Measurements from ENCODE around the gene XPC.

The XPC gene

DNA sequence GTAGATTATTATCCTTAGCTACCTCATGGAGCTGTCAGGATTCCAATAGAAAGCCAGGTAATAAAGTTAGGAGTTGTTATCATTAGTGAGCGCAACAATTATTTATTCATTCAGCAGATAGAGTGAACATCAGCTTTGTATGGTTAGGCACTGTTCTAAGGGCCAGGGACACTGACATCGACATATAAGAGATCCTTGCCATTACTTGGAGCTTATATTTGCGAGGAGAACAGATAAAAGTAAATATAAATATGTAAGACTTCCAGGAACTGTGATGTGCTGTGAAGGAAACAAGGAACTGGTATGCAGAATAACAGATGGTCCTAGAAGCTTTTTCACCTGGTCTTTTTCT, 689 bp upstream of the XPC start:
- in situ Hi-C loops (cut with HindIII; ENCODE audit: low pct_ligation_motif_present, low pct_unique_long_range_greater_than_20kb, low sequenced_read_pairs): no loop called here
- no peak for DNase-seq

DNA sequence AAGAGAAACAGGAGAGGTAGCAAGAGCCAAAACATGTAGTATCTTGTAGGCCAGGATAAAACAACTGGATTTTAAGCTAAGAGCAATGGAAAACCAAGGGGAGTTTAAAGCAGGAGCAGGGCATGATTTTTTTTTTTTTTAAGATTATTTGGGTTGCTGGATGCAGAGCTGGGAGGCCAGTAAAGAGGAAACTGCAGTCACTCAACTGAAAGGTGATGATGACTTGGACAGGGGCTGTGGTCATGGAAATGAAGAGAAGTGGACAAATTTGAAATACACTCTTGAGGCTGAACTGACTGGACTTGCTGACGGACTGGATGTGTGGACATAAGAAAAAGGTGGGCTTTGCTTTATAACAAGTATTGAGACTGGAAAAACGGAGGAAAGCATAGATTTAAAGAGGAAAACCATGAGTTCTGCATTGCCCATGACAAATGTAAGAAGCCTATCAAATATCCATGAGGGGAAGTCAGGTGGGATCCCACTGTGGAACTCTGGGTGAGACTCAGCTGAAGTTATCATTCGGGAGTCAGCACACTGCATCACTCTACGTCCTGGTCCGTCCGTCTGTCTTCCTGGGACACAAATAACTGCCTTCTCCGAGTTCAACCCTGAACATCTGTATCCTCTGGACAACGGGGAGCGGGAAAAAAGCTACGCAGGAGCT, 688 bp downstream of the XPC start:
- in situ Hi-C loops (cut with HindIII; ENCODE audit: low pct_ligation_motif_present, low pct_unique_long_range_greater_than_20kb, low sequenced_read_pairs): no loop called here

DNA sequence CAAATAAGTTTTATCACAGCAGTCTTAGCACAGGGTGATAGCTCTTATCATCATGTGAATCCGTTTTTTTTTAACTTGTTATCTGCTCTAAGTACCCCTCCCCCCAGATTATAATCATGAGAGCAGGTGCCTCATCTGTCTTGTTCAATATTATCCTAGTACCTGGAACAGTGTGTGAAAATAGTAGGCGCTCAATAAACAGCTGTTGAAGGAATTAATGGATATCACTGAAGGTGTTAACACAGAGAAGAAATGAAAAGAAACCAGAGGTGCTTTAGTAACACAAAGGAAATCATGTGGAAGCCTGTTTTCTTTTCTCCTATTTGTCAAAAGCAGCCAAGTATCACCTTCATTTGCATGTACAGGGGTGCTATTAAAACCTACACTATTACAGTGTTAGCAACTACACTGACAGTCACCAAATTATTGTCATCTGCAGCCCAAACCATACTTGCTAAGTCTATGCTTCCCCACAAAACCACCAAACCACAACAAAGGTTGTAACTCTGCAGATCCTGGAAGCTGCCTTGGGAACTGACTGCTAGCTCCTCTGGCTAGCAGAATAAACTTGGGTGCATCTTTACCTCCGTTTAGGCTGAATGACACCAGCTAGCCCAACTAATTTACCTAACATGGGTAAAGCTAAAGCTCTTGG, 2.9 kb downstream of the XPC start:
- DNase-seq: no peak
- in situ Hi-C loops (cut with HindIII; ENCODE audit: low pct_ligation_motif_present, low pct_unique_long_range_greater_than_20kb, low sequenced_read_pairs): no loop called here

More for the DNA sequence above, 688 bp downstream of the XPC start:
- DNase-seq: no peak

DNA sequence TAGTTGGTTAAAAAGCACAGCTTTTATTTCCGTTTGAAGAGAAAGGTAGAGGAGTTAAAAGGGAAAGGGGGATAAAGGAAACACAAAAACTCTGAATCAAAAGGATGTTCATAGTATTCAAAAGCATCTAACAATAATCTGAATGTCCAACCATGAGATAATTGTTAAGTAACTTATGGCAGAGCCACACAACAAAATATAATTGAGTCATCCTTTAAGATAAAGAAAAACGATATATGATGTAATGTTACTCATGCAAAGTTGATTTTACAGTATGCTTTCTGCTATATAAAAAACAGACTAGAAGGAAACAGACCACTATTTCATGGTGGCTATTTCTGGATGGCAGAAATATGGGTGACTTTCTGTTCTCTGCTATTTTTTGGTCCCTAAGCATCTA, 3.9 kb downstream of the XPC start:
- DNase-seq: no peak
- in situ Hi-C loops (cut with HindIII; ENCODE audit: low pct_ligation_motif_present, low pct_unique_long_range_greater_than_20kb, low sequenced_read_pairs): no loop called here

DNA sequence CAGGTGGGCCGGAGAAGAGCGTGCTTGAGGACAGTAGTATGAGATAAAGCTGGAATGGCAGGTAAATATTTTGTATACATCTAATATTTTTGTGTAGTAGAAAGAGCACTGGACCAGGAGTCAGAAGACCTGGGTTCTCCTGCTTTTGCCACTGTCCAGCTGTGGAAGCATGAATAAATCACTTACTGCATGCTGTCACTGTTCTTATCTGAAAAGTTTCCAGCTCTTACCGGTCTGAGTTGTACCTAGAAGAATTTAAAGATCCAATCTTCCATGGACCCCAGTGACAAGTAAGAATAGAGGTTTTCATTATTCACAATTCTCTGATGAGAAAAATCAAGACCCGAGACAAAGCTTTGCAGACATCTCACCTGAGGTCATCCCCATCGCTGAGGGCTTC, 5.9 kb downstream of the XPC start:
- no peak for DNase-seq
- in situ Hi-C loops (cut with HindIII; ENCODE audit: low pct_ligation_motif_present, low pct_unique_long_range_greater_than_20kb, low sequenced_read_pairs): no loop called here

DNA sequence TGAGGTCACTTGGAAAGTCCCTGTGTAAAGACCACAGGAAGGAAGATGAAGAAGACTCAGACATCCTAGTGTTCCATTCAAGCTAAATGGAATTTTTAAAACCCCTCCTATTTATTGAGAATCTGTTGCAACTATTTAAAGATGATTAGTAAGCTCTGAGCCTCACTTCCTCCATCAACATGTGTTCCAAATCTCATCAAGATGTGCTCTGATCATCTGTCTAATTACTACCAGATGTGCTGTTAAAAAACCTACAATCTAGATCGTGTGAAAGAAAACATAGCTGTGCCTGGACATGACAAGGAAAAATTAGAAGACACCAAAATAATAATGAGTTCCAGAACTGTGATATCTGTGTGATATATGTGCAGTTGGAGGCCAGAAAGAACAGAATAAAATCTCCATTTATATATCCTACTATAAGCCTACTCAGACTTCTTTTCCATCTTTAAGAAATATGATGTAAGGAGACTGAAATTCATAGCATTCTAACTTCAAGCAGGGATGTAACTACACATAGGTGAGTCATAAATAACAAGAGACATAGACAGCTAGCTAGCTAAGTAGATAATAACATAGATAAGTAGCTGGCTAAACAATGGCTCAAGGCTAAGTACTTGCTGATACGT, 7.8 kb downstream of the XPC start:
- no peak for DNase-seq

DNA sequence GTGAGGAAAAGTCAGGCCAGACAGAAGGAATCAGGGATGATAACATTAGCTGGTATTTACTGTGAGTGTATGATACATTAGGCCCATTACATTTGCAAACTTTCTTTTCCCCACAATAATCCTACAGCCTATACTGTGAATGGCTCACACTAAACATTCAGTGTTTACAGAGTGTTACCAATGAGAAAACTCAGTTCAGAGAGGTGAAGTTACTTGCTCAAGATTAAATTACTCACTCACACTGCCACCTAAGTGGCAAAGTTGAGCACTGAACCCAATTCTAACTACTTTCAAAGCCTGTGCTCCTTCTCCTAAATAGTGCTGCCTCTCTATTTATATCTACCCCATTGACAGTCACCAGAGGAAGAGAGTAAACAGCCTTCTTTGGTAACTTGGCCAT, 8.5 kb downstream of the XPC start:
- DNase-seq: no peak
- in situ Hi-C loops (cut with HindIII; ENCODE audit: low pct_ligation_motif_present, low pct_unique_long_range_greater_than_20kb, low sequenced_read_pairs): no loop called here

More for the DNA sequence above, 7.8 kb downstream of the XPC start:
- in situ Hi-C loops (cut with HindIII; ENCODE audit: low pct_ligation_motif_present, low pct_unique_long_range_greater_than_20kb, low sequenced_read_pairs): no loop called here

DNA sequence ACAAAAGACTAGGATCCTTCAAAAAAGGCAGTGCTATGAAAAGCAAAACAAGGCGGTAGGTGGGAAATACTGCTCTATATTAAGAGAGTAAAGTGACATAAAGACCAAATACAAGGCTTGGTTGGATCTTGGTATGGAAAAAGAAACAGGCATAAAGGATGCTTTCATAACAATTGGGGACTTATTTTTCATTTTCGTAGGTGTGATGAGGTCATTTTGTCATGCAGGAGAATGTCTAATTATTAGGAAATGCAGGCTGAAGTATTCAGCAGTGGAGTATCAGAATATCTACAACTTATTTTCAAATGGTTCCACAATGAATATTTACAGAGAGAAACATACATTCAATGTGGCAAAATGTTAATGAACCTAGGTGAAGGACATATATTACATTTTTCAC, 9.0 kb downstream of the XPC start:
- no peak for DNase-seq
- in situ Hi-C loops (cut with HindIII; ENCODE audit: low pct_ligation_motif_present, low pct_unique_long_range_greater_than_20kb, low sequenced_read_pairs): no loop called here

DNA sequence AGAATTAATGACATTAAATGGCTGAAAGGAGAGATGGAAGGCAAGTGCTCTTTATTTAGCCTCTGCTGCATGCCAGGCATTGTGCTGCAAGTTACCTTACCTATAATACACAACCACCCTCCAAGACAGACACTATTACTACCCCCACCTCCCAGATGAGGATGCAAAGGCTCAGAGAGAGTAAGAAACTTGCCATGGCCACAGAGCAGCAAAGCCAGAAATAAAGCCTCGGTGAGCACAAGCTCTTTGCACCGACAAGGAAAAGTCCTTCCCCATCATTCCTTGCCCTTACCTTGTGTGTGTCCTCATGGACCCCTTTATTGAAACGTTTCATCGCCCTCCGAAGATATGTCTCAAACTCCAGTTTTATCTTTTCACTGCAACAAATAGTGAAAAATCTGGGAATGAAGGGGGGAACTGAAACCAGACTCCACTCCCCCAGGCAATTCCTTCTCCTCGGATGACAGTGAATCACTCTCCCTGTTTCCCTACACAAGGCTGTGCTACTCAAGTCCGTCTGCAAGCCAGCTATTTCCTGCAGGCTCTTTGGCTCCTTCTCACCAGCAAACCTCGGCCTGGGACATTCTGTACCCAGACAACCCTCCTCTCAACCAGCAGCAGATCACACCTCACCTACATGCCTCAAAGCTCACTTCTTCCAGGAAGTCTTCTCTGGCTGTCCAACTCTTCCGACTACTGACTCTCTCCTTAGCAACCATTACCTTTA, 11.4 kb downstream of the XPC start:
- no peak for DNase-seq
- in situ Hi-C loops (cut with HindIII; ENCODE audit: low pct_ligation_motif_present, low pct_unique_long_range_greater_than_20kb, low sequenced_read_pairs): no loop called here

DNA sequence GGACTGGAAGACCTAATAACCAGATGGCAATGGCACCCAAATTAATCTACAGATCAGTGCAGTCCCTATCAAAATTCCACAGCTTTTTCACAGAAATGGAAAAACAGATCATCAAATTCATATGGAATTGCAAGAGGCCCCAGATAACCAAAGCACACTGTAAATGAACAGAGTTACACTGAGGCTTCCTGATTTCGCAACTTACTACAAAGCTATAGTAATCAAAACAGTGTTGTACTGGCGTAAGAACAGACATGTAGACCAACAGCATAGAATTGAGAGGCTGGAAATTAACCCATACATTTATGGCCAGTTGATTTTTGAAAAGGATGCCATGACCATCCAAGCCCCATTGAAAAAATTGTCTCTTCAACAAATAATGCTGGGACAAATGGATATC, 16.2 kb downstream of the XPC start:
- in situ Hi-C loops (cut with HindIII; ENCODE audit: low pct_ligation_motif_present, low pct_unique_long_range_greater_than_20kb, low sequenced_read_pairs): no loop called here
- DNase-seq: no peak

DNA sequence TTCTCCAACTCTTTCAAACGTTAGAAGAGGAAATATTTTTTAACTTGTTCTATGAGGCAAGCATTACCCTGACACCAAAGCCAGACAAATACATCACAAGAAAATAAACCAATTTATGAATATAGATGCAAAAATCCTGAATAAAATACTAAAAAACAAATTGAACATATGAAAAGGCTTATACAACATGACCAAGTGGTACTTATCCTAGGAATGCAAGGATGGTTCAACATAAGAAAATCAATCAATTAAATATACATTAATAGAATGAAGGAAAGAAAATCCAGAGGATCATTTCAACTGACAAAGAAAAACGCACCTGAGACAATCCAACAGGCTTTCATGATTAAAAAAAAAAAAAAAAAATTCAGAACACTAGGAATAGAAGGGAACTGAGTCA, 17.1 kb downstream of the XPC start:
- DNase-seq: no peak
- in situ Hi-C loops (cut with HindIII; ENCODE audit: low pct_ligation_motif_present, low pct_unique_long_range_greater_than_20kb, low sequenced_read_pairs): no loop called here

DNA sequence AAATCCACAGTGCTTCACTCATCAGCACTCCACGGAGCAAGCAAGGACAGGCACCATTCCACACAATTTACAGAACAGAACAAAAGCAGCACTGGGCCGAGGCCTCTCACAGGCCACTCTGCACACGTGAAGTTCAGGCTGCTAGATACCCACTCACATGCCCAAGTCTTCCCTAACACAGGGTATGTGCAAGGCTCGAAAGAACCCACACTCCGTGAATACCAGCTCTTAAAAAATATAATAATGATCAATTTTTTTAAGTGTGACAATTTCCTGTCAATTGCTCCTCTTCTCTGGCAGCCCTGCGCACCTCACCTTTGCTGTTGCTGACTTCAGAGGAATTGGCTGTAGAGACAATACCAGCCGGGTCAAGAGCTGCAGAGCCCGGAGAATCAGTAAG, 19.0 kb downstream of the XPC start:
- in situ Hi-C loops (cut with HindIII; ENCODE audit: low pct_ligation_motif_present, low pct_unique_long_range_greater_than_20kb, low sequenced_read_pairs): no loop called here

DNA sequence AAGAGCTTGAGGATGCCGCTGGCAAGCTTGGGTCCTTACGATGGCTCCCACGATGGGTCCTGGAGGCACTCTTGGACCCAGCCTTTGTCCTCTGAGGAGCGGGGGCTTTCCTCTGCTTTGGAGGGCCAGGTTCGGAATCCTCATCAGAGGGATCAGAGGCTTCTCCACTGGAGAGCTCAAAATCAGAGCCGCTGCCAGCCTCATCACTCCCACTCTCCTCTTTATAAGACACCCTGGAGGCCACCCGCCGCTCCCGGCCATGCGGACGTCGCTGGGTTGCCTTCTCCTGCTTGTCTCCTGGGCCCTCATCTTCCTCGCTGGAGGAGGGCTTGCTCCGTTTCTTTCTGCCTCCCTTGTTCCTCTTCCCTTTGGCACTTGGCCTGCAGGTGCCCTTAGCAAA, 20.0 kb downstream of the XPC start:
- DNase-seq: no peak
- in situ Hi-C loops (cut with HindIII; ENCODE audit: low pct_ligation_motif_present, low pct_unique_long_range_greater_than_20kb, low sequenced_read_pairs): no loop called here

More for the DNA sequence above, 19.0 kb downstream of the XPC start:
- no peak for DNase-seq

DNA sequence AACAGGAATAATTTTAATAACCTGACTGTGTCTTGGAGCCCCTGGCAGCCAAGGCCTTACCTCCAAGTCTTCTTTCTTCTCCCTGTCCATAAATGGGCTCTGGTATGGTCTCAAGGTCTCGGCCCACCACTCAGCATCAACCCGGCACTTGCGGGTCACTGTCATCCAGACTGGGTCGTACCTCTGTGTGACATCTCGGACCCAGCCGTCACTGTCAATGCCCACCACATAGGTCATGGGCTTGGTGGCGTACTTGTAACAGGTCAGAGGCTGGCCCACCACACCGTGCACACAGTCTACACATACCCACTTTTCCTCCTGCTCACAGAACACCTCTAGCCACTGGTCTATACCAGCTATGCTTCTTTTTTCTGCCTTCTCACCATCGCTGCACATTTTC, 20.4 kb downstream of the XPC start:
- in situ Hi-C loops (cut with HindIII; ENCODE audit: low pct_ligation_motif_present, low pct_unique_long_range_greater_than_20kb, low sequenced_read_pairs): no loop called here

DNA sequence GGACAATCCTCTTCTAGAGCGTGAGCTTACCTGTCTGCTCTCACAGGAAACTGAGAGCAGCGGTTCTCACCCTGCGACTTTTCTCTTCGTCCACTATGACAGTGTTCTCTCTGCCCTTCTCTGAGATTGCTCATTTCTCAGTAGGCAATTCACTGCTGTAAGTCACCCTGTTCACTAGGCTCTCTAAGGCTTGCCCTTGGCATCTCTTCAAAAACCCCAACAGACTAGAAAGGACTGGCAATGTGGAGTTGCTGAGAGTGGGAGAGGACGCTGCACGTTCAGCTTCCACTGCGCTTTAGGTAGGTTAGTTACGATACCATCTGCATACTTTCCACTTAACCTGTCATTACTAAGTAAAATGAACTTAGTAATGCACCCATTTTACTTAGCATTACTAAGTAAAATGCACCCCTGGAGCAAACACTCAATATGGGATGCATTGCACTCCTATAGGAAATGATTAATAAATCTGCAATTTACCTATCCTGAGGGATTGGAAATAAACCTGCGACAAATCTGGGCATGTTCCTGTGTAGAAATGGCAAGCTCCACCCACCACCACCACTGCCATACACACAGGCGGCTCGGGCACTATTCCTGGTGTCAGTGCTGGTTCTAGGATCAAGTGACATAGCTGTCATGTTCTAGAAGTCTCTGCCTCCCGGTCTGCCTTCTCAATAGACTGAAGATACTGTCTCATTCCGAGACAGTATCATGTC, 21.4 kb downstream of the XPC start:
- DNase-seq: no peak
- in situ Hi-C loops (cut with HindIII; ENCODE audit: low pct_ligation_motif_present, low pct_unique_long_range_greater_than_20kb, low sequenced_read_pairs): no loop called here

More for the DNA sequence above, 20.4 kb downstream of the XPC start:
- no peak for DNase-seq

DNA sequence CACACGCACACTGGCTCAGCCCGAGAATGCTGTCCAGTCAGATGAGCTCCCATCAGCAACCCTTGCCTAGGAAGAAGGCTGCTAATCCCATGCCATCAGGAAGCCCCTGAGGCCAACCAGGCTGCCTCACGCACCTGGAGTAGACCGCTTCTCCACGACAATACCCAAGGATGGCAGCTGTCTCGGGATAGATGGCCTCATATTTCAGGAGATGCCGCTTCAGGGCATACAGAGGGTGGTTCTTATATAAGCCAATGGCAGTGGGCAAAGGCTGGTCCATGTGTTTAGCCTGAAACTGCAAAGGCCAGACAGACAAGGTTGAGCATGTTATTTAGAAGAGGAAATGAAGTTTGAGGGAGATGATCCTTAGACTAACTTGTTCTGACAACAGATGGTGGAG, 22.2 kb downstream of the XPC start:
- in situ Hi-C loops (cut with HindIII; ENCODE audit: low pct_ligation_motif_present, low pct_unique_long_range_greater_than_20kb, low sequenced_read_pairs): no loop called here

DNA sequence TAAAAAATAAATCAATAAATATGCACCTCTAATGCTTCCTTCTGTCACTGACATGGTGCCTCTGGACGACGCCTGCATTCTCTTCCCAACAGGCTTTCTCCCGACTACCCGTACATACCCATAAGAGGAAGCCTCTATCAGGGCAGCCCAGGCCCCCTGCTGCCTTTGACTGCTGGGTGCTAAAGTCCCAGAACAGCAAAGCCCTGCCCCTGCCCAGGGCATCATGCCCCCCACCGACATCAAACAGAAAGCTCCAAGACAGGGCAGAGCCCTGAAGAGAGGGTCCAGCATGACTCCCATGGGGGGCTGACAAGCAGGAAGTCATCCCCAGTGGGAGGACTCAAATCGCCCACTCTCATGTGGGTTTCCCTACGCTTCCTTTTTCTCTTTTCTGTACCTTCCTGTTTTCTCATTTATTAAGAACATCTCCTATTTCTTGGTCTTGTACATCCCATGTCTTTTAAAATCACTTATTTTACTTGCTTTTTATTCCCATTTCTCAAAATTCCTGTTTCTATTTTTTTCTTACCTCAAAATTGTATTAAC, 23.4 kb downstream of the XPC start:
- in situ Hi-C loops (cut with HindIII; ENCODE audit: low pct_ligation_motif_present, low pct_unique_long_range_greater_than_20kb, low sequenced_read_pairs): no loop called here
- DNase-seq: no peak

More for the DNA sequence above, 22.2 kb downstream of the XPC start:
- no peak for DNase-seq

DNA sequence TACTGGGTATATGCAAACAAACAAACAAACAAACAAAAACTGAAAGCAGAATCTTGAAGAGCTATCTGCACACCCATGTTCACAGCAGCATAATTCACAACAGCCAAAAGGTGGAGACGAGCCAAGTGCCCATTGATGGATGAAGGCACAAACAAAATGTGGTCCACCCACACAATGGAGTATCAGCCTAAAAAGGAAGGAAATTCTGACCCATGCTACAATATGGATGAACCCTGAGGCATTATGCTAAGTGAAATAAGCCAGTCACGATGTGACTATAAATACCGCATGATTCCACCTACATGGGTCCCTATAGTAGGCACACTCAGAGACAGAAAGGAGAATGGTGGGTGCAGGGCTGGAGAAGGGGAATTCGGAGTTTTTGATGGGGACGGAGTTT, 24.1 kb downstream of the XPC start:
- in situ Hi-C loops (cut with HindIII; ENCODE audit: low pct_ligation_motif_present, low pct_unique_long_range_greater_than_20kb, low sequenced_read_pairs): no loop called here
- DNase-seq: no peak

DNA sequence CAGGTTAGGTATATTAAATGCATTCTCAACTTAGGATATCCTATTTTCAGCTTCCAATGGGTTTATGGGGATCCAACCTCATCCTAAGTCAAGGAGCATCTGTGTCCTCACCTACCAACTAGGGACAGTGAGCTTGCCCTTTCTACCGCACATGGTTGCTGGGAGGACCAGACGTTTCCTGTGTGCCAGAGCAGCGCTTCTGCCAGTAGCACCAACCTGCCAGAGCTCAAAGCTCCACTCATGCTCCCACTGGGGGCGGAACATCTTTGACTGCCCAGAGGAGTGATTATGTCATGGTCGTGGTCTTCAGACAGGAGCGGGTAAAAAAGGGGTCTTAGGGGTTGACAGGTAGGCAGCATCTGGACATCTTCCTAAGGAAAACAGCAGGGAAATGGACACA, 24.7 kb downstream of the XPC start:
- DNase-seq: no peak
- in situ Hi-C loops (cut with HindIII; ENCODE audit: low pct_ligation_motif_present, low pct_unique_long_range_greater_than_20kb, low sequenced_read_pairs): no loop called here

Measured in ACHN (cell line).